GM19438 (cell line): ENCODE data around the gene MAP2K1.
"Not testable (repeated sequence)": the region's sequence is repeated elsewhere in the genome, so short reads cannot be mapped to it uniquely, and the experiment has no call there.

Experiments used
- ATAC-seq: cut with Tn5 transposase; IDR thresholded peaks from one replicate; pipeline ENCODE4 v1.9.1; 2021; ENCODE audit warnings: low read depth; ENCODE audit not compliant: unreplicated experiment

Gene MAP2K1

GRCh38 chr15:66470825-66471224, 84.1 kb downstream of the MAP2K1 start:
- ATAC-seq, result not testable (repeated sequence)

- ATAC-seq, result peak; percentile 76
Measured at GRCh38 chr15:66472176-66472999, 85.7 kb downstream of the MAP2K1 start.

DNA sequence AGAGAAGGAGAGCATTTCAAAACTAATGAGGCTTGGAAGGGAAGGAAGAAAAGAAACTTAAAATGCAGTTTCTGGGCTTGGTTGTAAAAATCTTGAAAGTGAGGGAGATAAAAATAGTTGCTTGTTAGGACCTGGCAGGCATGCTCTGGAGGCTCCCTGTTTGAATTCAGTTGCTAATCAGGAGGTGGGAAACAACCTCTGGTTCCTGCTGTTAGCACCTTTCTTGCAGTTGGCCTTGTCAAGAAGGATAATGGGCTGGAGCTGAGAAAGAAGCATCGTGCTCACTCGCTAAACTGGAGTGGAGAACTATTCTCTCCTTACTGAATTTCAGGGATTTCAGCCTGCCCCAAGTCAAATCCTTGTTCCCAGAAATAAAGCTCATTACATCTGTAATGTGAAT, 87.4 kb downstream of the MAP2K1 start:
- no peak for ATAC-seq

DNA sequence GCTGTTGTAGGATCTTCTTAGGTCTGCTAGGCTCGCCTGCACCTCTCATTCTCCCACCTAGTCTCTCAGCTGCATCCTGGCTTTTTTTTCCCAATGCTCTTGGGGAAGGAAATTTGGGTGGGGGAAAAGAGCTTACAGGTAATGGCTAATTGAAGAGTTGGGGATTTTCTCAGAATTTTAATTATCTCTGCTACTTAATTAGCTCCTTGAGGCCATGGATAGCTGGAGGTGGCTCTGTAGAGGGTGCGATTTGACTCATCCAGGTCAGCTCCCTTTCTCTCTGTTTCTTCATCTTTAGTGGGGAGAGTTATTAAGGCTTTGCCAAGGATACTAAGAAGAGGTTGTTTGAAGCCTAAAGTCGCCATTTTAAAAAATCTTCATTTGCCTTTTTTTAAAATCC, 88.3 kb downstream of the MAP2K1 start:
- ATAC-seq, result no peak

- ATAC-seq, result no peak
Measured at GRCh38 chr15:66476535-66476934, 89.8 kb downstream of the MAP2K1 start.

- no peak for ATAC-seq
Measured at GRCh38 chr15:66477011-66477410, 90.3 kb downstream of the MAP2K1 start.

DNA sequence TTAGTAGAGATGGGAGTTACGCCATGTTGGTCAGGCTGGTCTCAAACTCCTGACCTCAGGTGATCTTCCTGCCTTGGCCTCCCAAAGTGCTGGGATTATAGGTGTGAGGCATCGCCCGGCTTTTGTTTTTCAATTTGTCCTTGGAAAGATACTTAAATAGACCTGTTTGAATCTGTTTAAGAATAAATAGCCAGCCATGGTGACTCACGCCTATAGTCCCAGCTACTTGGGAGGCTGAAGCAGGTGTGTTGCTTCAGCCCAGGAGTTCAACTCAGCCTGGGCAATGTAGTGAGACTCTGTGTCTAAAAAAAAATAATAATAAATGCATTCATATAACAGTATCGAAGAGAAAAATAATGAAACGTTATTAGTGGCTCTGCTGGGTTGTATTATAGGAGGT, 93.6 kb downstream of the MAP2K1 start:
- no peak for ATAC-seq

GRCh38 chr15:66481107-66481856, 94.6 kb downstream of the MAP2K1 start:
- no peak for ATAC-seq

DNA sequence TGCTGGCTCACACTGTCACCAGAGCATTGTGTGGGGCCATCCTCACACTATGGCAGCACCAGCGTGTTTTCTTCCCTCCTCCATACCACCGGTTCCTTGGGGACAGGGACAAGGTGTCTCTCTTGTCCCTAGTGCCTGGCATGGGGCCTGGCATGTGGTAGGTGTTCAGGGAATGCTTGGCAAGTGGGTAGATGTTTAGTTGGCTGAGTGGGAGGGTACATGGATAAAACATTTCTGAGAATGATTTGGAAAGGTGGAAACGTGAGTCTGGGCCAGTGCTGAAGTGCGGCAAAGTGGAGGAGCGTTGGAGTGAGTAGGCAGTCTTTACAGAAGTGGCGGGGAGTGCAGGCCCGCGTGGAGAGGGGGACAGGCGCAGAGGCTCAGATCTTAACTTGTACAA, 95.8 kb downstream of the MAP2K1 start:
- ATAC-seq, result no peak

- ATAC-seq, result no peak
Measured at GRCh38 chr15:66483131-66483566, 96.4 kb downstream of the MAP2K1 start.

GRCh38 chr15:66484539-66485112, 97.9 kb downstream of the MAP2K1 start:
- no peak for ATAC-seq

- no peak for ATAC-seq
Measured at GRCh38 chr15:66486887-66487286, 100.2 kb downstream of the MAP2K1 start.

DNA sequence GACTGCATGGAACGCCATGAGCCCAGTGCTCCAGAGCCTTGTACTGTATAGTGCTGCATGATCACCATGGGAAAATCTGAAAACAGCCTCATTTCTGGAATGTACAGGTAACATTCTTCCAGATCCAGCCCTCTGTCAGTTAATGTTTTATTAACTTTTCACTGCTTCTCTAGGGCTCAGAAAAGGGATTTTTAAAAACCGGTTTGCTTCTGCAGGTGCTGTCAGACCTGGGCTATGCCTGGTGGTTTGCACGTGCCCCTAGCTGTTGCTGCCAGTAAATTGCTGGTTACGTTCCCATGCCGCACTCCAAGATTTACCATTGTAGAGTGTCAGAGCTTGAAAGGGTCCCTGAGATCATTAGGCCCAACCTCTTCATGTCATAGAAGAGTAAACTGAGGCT, 101.8 kb downstream of the MAP2K1 start:
- no peak for ATAC-seq

DNA sequence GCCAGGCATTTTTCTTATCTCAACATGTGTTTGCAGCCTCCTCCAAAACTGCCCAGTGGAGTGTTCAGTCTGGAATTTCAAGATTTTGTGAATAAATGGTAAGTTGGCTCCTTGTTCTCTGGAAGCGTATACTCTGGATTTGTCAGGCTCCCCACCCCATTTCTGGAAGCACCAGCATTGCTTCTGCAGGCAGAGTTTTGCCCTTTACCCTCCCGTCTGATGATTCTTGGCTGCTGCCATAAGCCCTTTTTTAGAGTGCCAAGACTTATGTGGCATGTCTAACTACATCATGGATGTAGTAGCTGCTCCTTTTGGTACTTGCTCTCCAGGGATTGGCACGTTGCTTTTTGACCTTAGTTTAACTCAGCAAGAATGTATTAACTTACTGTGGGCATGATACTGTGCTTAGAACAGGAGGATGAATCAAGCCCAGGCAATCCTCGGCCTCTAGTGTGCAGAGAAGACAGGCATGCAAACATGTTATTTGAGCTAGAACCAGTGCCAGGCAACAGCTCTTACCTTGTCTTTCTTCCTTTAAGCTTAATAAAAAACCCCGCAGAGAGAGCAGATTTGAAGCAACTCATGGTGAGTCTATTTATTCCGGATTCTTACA, 102.6 kb downstream of the MAP2K1 start:
- no peak for ATAC-seq

GRCh38 chr15:66491846-66492245, 105.1 kb downstream of the MAP2K1 start:
- ATAC-seq, result no peak

GRCh38 chr15:66494262-66494661, 107.5 kb downstream of the MAP2K1 start:
- no peak for ATAC-seq

- peak; percentile 8 for ATAC-seq
Measured at GRCh38 chr15:66496951-66497501, 110.3 kb downstream of the MAP2K1 start.

DNA sequence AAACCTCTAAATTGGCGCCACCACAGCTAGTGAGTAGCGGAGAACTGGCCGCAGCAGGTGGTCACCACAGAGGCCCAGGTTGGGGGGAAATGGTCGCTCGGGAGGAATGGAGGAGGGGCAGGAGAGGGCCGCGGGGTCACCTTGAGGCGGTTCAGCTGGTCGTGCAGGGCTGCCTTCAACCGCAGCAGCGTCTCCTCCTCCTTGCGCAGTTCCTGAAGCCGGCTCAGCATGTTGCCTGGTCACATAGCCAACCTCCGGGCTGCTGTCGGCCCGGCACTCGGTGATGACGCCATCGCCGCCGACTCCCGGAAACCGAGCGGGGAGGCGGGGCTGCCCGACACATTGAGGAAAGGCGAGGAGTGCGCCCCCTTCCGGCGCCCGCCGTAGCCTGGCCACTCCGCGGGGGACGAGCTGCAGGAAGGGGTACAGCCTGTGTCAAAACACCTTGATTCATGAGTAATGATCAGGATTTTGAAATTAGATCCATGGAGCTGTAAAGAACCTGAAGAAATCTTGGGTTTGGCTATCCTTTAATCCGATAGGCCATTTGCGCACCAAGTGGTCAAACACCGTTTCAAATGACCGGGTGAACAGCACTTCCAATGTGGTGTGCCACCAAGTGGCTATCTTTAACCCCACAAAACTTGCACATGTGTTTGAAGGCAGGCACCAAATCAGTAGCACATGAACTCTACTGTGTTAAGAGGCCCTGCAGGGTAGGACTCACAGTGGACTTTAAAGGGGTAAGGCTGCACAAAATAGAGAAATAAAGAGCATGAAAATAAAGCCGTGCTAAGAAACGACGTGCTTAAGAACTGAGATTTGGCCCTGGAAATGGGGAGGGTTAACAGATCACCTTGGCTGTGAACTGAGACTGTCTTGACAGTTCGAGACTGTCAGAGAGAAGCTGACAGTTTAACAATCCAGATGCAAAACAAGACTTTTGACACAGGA, 111.1 kb downstream of the MAP2K1 start, which contains the start of gene SNAPC5:
TSS of gene SNAPC5 (minus strand) at position 261 of the 954 bp plus-strand sequence. CDS start at position 230, 31 bp downstream.
- peak; percentile 80 for ATAC-seq
